C4-2B (cell line): ENCODE measurements around the gene RHOG.

Experiments used
- H3K27ac ChIP-seq: fragments of 450-650 bp; 2 replicates; pipeline ENCODE4 v1.5.1; 2017
- CTCF ChIP-seq: fragments of 450-650 bp; conservative IDR thresholded peaks from 2 replicates; pipeline ENCODE4 v1.5.1; 2017; ENCODE audit warnings: mild to moderate bottlenecking
- ZFX ChIP-seq: fragments of 450-650 bp; IDR thresholded peaks from 2 replicates; pipeline ENCODE4 v1.6.1; 2017

Gene RHOG

GRCh38 chr11:3840870-3841425 is at the start of gene RHOG:
TSS of gene RHOG (minus strand) at chr11:3840959. CDS start at chr11:3828138, 12,821 bp downstream.
- no peak for TF ChIP-seq ZFX
- TF ChIP-seq CTCF: no peak
- H3K27ac ChIP-seq: peak within 1 kb of the TSS; percentile 92

- no peak overlapping the region for H3K27ac ChIP-seq
- no peak for TF ChIP-seq ZFX
- no peak for TF ChIP-seq CTCF
Observed at GRCh38 chr11:3890014-3890413, 49.3 kb upstream of the RHOG start.

- TF ChIP-seq ZFX (no peak), CTCF (no peak)
- no peak overlapping the region for H3K27ac ChIP-seq
Observed at GRCh38 chr11:3888876-3889275, 48.1 kb upstream of the RHOG start.

- H3K27ac ChIP-seq: no peak overlapping the region
- TF ChIP-seq CTCF (no peak), ZFX (no peak)
Observed at GRCh38 chr11:3886985-3887384, 46.2 kb upstream of the RHOG start.

- TF ChIP-seq CTCF: no peak
- TF ChIP-seq ZFX: no peak
- H3K27ac ChIP-seq: no peak overlapping the region
Observed at GRCh38 chr11:3885855-3886254, 45.1 kb upstream of the RHOG start.

- no peak overlapping the region for H3K27ac ChIP-seq
Observed at GRCh38 chr11:3882655-3883054, 41.9 kb upstream of the RHOG start.

GRCh38 chr11:3880724-3881123 is 40.0 kb upstream of the RHOG start:
- H3K27ac ChIP-seq: no peak overlapping the region
- TF ChIP-seq CTCF: no peak
- TF ChIP-seq ZFX: no peak

More at GRCh38 chr11:3882655-3883054, 41.9 kb upstream of the RHOG start:
- TF ChIP-seq CTCF: no peak
- TF ChIP-seq ZFX: no peak
